ENCODE measurements around the gene EBF3. TPM values are rescaled to one million over a fixed set of nuclear protein-coding genes. Genes with fewer than 3 reads are reported as not detected.
A peak's percentile ranks its signal among the peaks of the same experiment; 100 is the strongest.

Gene EBF3
- total RNA-seq, 4 donors from 2014 or later = 1.5 to 4.1 (median 1.9) TPM; not detected in 1

DNA sequence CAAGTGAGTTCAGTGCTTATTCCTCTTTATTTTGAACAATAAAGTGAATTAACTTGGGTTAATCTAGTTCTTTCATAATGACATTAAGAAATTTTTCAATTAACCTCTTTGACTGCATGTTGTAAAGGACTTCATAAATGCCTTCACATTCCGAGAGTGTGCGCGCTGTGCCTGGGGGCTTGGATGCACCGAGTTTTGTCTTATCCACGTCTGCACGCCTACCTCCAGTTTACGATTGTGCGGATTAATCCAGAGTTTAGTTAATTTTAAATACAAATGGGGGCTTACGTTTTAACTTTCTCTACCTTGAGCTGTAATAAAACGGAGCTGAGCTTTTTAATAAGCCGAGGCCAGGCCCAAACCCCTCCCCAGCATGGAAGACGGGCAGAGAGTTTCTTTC is 120.4 kb downstream of the EBF3 start:
- Histone ChIP-seq H3K9me3 (no peaks in the 10 kb centered on the region), H3K27me3 (no peaks in the 10 kb centered on the region), H3K36me3 (no peaks in the 10 kb centered on the region), H3K27ac (no peak overlapping the region), H3K4me3 (no peak overlapping the region), H3K4me1 (no peaks in the 10 kb centered on the region)
- TF ChIP-seq, protein P1, sequence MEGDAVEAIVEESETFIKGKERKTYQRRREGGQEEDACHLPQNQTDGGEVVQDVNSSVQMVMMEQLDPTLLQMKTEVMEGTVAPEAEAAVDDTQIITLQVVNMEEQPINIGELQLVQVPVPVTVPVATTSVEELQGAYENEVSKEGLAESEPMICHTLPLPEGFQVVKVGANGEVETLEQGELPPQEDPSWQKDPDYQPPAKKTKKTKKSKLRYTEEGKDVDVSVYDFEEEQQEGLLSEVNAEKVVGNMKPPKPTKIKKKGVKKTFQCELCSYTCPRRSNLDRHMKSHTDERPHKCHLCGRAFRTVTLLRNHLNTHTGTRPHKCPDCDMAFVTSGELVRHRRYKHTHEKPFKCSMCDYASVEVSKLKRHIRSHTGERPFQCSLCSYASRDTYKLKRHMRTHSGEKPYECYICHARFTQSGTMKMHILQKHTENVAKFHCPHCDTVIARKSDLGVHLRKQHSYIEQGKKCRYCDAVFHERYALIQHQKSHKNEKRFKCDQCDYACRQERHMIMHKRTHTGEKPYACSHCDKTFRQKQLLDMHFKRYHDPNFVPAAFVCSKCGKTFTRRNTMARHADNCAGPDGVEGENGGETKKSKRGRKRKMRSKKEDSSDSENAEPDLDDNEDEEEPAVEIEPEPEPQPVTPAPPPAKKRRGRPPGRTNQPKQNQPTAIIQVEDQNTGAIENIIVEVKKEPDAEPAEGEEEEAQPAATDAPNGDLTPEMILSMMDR (IDR thresholded peaks at IDR 0.05) = no peak
- TF ChIP-seq POLR2A (IDR thresholded peaks at IDR 0.05) = no peak
- no peak for DNase-seq

DNA sequence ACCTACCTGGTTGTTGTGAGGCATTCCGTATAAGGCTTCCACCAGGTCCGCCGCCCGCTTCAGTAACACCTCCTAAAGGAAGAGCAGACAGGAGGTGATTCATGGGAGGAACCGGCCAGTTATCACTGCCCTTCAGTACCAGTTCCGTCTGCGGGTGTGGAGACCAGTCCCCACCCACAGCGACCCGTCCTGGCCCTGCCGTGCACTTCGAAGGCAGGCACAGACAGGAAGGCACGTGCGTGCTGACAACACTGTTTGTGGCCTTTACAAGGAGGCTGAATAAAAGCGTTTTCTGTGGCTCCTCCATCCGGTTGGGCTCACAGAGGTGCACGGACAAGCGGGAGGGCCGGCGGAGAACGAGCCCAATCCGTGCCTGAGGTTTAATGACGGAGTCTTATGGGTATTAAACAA is 120.9 kb downstream of the EBF3 start:
- no peaks in the 10 kb centered on the region for H3K9me3 ChIP-seq
- DNase-seq = no peak
- no peak overlapping the region for H3K4me3 ChIP-seq
- H3K27me3 ChIP-seq = no peaks in the 10 kb centered on the region
- no peaks in the 10 kb centered on the region for H3K4me1 ChIP-seq
- TF ChIP-seq, protein P1 (IDR thresholded peaks at IDR 0.05) = no peak
- TF ChIP-seq POLR2A (IDR thresholded peaks at IDR 0.05) = no peak
- no peak overlapping the region for H3K27ac ChIP-seq
- no peaks in the 10 kb centered on the region for H3K36me3 ChIP-seq

GRCh38 chr10:129842031-129842430 is 122.0 kb downstream of the EBF3 start:
- H3K36me3 ChIP-seq = no peaks in the 10 kb centered on the region
- TF ChIP-seq POLR2A (IDR thresholded peaks at IDR 0.05) = no peak
- TF ChIP-seq, protein P1 (IDR thresholded peaks at IDR 0.05) = no peak
- no peaks in the 10 kb centered on the region for H3K27me3 ChIP-seq
- peak in 1 of 3 donors; percentile 23 for DNase-seq
- H3K4me1 ChIP-seq = no peaks in the 10 kb centered on the region
- H3K27ac ChIP-seq = no peak overlapping the region
- no peaks in the 10 kb centered on the region for H3K9me3 ChIP-seq
- no peak overlapping the region for H3K4me3 ChIP-seq

- no peak for TF ChIP-seq POLR2A (IDR thresholded peaks at IDR 0.05)
- TF ChIP-seq, protein P1 (IDR thresholded peaks at IDR 0.05) = no peak
- no peak overlapping the region for H3K4me3 ChIP-seq
- no peaks in the 10 kb centered on the region for H3K4me1 ChIP-seq
- DNase-seq = no peak
- no peaks in the 10 kb centered on the region for H3K27me3 ChIP-seq
- H3K27ac ChIP-seq = no peak overlapping the region
- no peaks in the 10 kb centered on the region for H3K36me3 ChIP-seq
- no peaks in the 10 kb centered on the region for H3K9me3 ChIP-seq
Measured at GRCh38 chr10:129841590-129841989, 122.5 kb downstream of the EBF3 start.

GRCh38 chr10:129841071-129841470 is 123.0 kb downstream of the EBF3 start:
- Histone ChIP-seq H3K36me3 (no peaks in the 10 kb centered on the region), H3K9me3 (no peaks in the 10 kb centered on the region), H3K27me3 (no peaks in the 10 kb centered on the region), H3K4me1 (no peaks in the 10 kb centered on the region), H3K4me3 (no peak overlapping the region), H3K27ac (no peak overlapping the region)
- TF ChIP-seq, protein P1 (IDR thresholded peaks at IDR 0.05) = no peak
- no peak for TF ChIP-seq POLR2A (IDR thresholded peaks at IDR 0.05)
- no peak for DNase-seq

DNA sequence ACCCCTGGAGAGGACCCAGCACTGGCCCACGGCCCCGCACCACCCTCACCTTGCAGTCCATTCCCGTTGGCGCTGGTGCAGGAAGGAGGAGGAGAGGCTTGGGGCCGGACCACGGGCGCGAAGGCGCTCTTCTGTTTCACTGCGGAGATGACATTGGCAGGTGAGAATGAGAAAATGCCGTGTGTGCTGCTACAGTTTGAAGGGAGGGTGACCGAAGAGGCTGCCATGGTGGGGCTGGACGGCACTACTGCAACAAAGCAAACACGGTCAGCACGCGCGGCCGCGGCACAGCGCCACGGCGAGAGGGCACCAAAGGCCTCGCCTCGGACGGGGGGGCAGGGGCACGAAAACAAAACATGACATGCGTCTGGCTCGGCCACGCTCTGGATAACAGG is 123.9 kb downstream of the EBF3 start:
- Histone ChIP-seq H3K27ac (no peak overlapping the region), H3K4me1 (no peaks in the 10 kb centered on the region), H3K36me3 (no peaks in the 10 kb centered on the region), H3K9me3 (no peaks in the 10 kb centered on the region), H3K27me3 (no peaks in the 10 kb centered on the region), H3K4me3 (no peak overlapping the region)
- TF ChIP-seq, protein P1 (IDR thresholded peaks at IDR 0.05) = no peak
- TF ChIP-seq POLR2A (IDR thresholded peaks at IDR 0.05) = no peak
- DNase-seq = no peak

Data from Peyer's patch (tissue), 4 donors.